Measurements from ENCODE around the gene EYS.
"Not testable (repeated sequence)": the region's sequence is repeated elsewhere in the genome, so short reads cannot be mapped to it uniquely, and the experiment has no call there.

The EYS gene

GRCh38 chr6:65088575-65088974, 618.5 kb downstream of the EYS start:
- no peak for DNase-seq (ENCODE audit: low spot score in 2 of 2)
- H3K4me3 Mint-ChIP-seq, result no peak overlapping the region

GRCh38 chr6:65081756-65082155, 625.3 kb downstream of the EYS start:
- peaks cover 6% of the 10 kb centered on the region for H3K9me3 Mint-ChIP-seq
- no peaks in the 10 kb centered on the region for H3K36me3 Mint-ChIP-seq (ENCODE audit: insufficient read depth)
- DNase-seq (ENCODE audit: low spot score in 2 of 2) (no peak), ATAC-seq (replicated peaks; ENCODE audit: extremely low read depth, poor library complexity, severe bottlenecking) (no peak)
- H3K4me3 Mint-ChIP-seq, result no peak overlapping the region
- no peaks in the 10 kb centered on the region for H3K4me1 Mint-ChIP-seq
- H3K27me3 Mint-ChIP-seq, result no peaks in the 10 kb centered on the region
- H3K27ac Mint-ChIP-seq (ENCODE audit: low read depth), result no peak overlapping the region

More at GRCh38 chr6:65088575-65088974, 618.5 kb downstream of the EYS start:
- H3K36me3 Mint-ChIP-seq (ENCODE audit: insufficient read depth), result peaks cover 2% of the 10 kb centered on the region
- no peak overlapping the region for H3K27ac Mint-ChIP-seq (ENCODE audit: low read depth)
- H3K4me1 Mint-ChIP-seq, result no peaks in the 10 kb centered on the region
- ATAC-seq (replicated peaks; ENCODE audit: extremely low read depth, poor library complexity, severe bottlenecking), result no peak
- H3K9me3 Mint-ChIP-seq, result peaks cover 30% of the 10 kb centered on the region
- no peaks in the 10 kb centered on the region for H3K27me3 Mint-ChIP-seq

GRCh38 chr6:65075705-65076230, 631.3 kb downstream of the EYS start:
- Mint-ChIP-seq H3K36me3 (ENCODE audit: insufficient read depth) (no peaks in the 10 kb centered on the region), H3K27ac (ENCODE audit: low read depth) (no peak overlapping the region), H3K4me3 (no peak overlapping the region)

GRCh38 chr6:65072500-65072899, 634.5 kb downstream of the EYS start:
- no peak for ATAC-seq (replicated peaks; ENCODE audit: extremely low read depth, poor library complexity, severe bottlenecking)
- DNase-seq (ENCODE audit: low spot score in 2 of 2), result no peak
- Mint-ChIP-seq H3K4me3 (no peak overlapping the region), H3K9me3 (peaks cover 48% of the 10 kb centered on the region), H3K4me1 (no peaks in the 10 kb centered on the region), H3K36me3 (ENCODE audit: insufficient read depth) (no peaks in the 10 kb centered on the region), H3K27ac (ENCODE audit: low read depth) (no peak overlapping the region), H3K27me3 (no peaks in the 10 kb centered on the region)

More at GRCh38 chr6:65075705-65076230, 631.3 kb downstream of the EYS start:
- H3K9me3 Mint-ChIP-seq, result peaks cover 24% of the 10 kb centered on the region
- DNase-seq (ENCODE audit: low spot score in 2 of 2), result no peak
- no peaks in the 10 kb centered on the region for H3K4me1 Mint-ChIP-seq
- no peaks in the 10 kb centered on the region for H3K27me3 Mint-ChIP-seq
- ATAC-seq (replicated peaks; ENCODE audit: extremely low read depth, poor library complexity, severe bottlenecking), result no peak

- Mint-ChIP-seq H3K4me3 (no peak overlapping the region), H3K27me3 (no peaks in the 10 kb centered on the region), H3K9me3 (peaks cover 48% of the 10 kb centered on the region), H3K4me1 (no peaks in the 10 kb centered on the region), H3K27ac (ENCODE audit: low read depth) (no peak overlapping the region), H3K36me3 (ENCODE audit: insufficient read depth) (no peaks in the 10 kb centered on the region)
- ATAC-seq (replicated peaks; ENCODE audit: extremely low read depth, poor library complexity, severe bottlenecking) (no peak), DNase-seq (ENCODE audit: low spot score in 2 of 2) (no peak)
These were observed 635.5 kb downstream of the EYS start for GRCh38 chr6:65071480-65071879.

- Mint-ChIP-seq H3K9me3 (peaks cover 38% of the 10 kb centered on the region), H3K27me3 (no peaks in the 10 kb centered on the region), H3K36me3 (ENCODE audit: insufficient read depth) (no peaks in the 10 kb centered on the region), H3K27ac (ENCODE audit: low read depth) (no peak overlapping the region), H3K4me3 (no peak overlapping the region), H3K4me1 (no peaks in the 10 kb centered on the region)
- ATAC-seq (replicated peaks; ENCODE audit: extremely low read depth, poor library complexity, severe bottlenecking) (no peak), DNase-seq (ENCODE audit: low spot score in 2 of 2) (no peak)
These were observed 642.2 kb downstream of the EYS start for GRCh38 chr6:65064844-65065243.

GRCh38 chr6:65059568-65059967, 647.5 kb downstream of the EYS start:
- ATAC-seq (replicated peaks; ENCODE audit: extremely low read depth, poor library complexity, severe bottlenecking), result no peak
- peaks cover 21% of the 10 kb centered on the region for H3K9me3 Mint-ChIP-seq
- DNase-seq (ENCODE audit: low spot score in 2 of 2), result no peak
- H3K27ac Mint-ChIP-seq (ENCODE audit: low read depth), result no peak overlapping the region
- H3K4me1 Mint-ChIP-seq, result no peaks in the 10 kb centered on the region
- H3K36me3 Mint-ChIP-seq (ENCODE audit: insufficient read depth), result no peaks in the 10 kb centered on the region
- H3K27me3 Mint-ChIP-seq, result no peaks in the 10 kb centered on the region
- H3K4me3 Mint-ChIP-seq, result no peak overlapping the region

GRCh38 chr6:65055545-65055944, 651.5 kb downstream of the EYS start:
- Mint-ChIP-seq H3K4me3 (no peak overlapping the region), H3K27ac (ENCODE audit: low read depth) (no peak overlapping the region), H3K4me1 (no peaks in the 10 kb centered on the region), H3K36me3 (ENCODE audit: insufficient read depth) (no peaks in the 10 kb centered on the region), H3K27me3 (no peaks in the 10 kb centered on the region), H3K9me3 (peaks cover 9% of the 10 kb centered on the region)
- no peak for DNase-seq (ENCODE audit: low spot score in 2 of 2)
- no peak for ATAC-seq (replicated peaks; ENCODE audit: extremely low read depth, poor library complexity, severe bottlenecking)

- H3K36me3 Mint-ChIP-seq (ENCODE audit: insufficient read depth), result no peaks in the 10 kb centered on the region
- H3K9me3 Mint-ChIP-seq, result peaks cover 11% of the 10 kb centered on the region
- no peaks in the 10 kb centered on the region for H3K4me1 Mint-ChIP-seq
- H3K27ac Mint-ChIP-seq (ENCODE audit: low read depth), result no peak overlapping the region
- ATAC-seq (replicated peaks; ENCODE audit: extremely low read depth, poor library complexity, severe bottlenecking), result no peak
- H3K4me3 Mint-ChIP-seq, result no peak overlapping the region
- DNase-seq (ENCODE audit: low spot score in 2 of 2), result no peak
- H3K27me3 Mint-ChIP-seq, result no peaks in the 10 kb centered on the region
These were observed 654.4 kb downstream of the EYS start for GRCh38 chr6:65052626-65053025.

GRCh38 chr6:65045801-65046200, 661.2 kb downstream of the EYS start:
- Mint-ChIP-seq H3K36me3 (ENCODE audit: insufficient read depth) (no peaks in the 10 kb centered on the region), H3K27ac (ENCODE audit: low read depth) (no peak overlapping the region), H3K4me3 (no peak overlapping the region), H3K9me3 (peaks cover 26% of the 10 kb centered on the region), H3K4me1 (no peaks in the 10 kb centered on the region), H3K27me3 (no peaks in the 10 kb centered on the region)
- no peak for ATAC-seq (replicated peaks; ENCODE audit: extremely low read depth, poor library complexity, severe bottlenecking)
- no peak for DNase-seq (ENCODE audit: low spot score in 2 of 2)

- Mint-ChIP-seq H3K4me3 (no peak overlapping the region), H3K9me3 (peaks cover 17% of the 10 kb centered on the region), H3K4me1 (no peaks in the 10 kb centered on the region), H3K27me3 (no peaks in the 10 kb centered on the region), H3K36me3 (ENCODE audit: insufficient read depth) (no peaks in the 10 kb centered on the region), H3K27ac (ENCODE audit: low read depth) (no peak overlapping the region)
- DNase-seq (ENCODE audit: low spot score in 2 of 2), result no peak
- no peak for ATAC-seq (replicated peaks; ENCODE audit: extremely low read depth, poor library complexity, severe bottlenecking)
These were observed 693.0 kb downstream of the EYS start for GRCh38 chr6:65014006-65014405.

- Mint-ChIP-seq H3K27me3 (no peaks in the 10 kb centered on the region), H3K4me3 (no peak overlapping the region), H3K4me1 (no peaks in the 10 kb centered on the region), H3K36me3 (ENCODE audit: insufficient read depth) (peaks cover 2% of the 10 kb centered on the region), H3K27ac (ENCODE audit: low read depth) (no peak overlapping the region), H3K9me3 (peaks cover 19% of the 10 kb centered on the region)
- ATAC-seq (replicated peaks; ENCODE audit: extremely low read depth, poor library complexity, severe bottlenecking), result no peak
- DNase-seq (ENCODE audit: low spot score in 2 of 2), result no peak
These were observed 700.2 kb downstream of the EYS start for GRCh38 chr6:65006788-65007187.

- Mint-ChIP-seq H3K9me3 (peaks cover 15% of the 10 kb centered on the region), H3K4me3 (no peak overlapping the region), H3K36me3 (ENCODE audit: insufficient read depth) (peaks cover 2% of the 10 kb centered on the region), H3K27ac (ENCODE audit: low read depth) (no peak overlapping the region), H3K27me3 (no peaks in the 10 kb centered on the region), H3K4me1 (no peaks in the 10 kb centered on the region)
- DNase-seq (ENCODE audit: low spot score in 2 of 2) (no peak), ATAC-seq (replicated peaks; ENCODE audit: extremely low read depth, poor library complexity, severe bottlenecking) (no peak)
These were observed 702.7 kb downstream of the EYS start for GRCh38 chr6:65004283-65004682.

- not testable (repeated sequence) for H3K4me1 Mint-ChIP-seq; DNase-seq (ENCODE audit: low spot score in 2 of 2); H3K4me3 Mint-ChIP-seq; H3K27me3 Mint-ChIP-seq; H3K27ac Mint-ChIP-seq (ENCODE audit: low read depth); ATAC-seq (replicated peaks; ENCODE audit: extremely low read depth, poor library complexity, severe bottlenecking); H3K36me3 Mint-ChIP-seq (ENCODE audit: insufficient read depth)
- H3K9me3 Mint-ChIP-seq, result peaks cover 21% of the 10 kb centered on the region
These were observed 704.1 kb downstream of the EYS start for GRCh38 chr6:65002882-65003281.
